Stimulated activated CD4-positive, alpha-beta T cell treated with anti-CD3 and anti-CD28 coated beads, Interleukin-4, amount 100 ng/mL, for 24 hours (primary cell): Measurements from ENCODE around the gene BACH2.
"Not testable (repeated sequence)": the region's sequence is repeated elsewhere in the genome, so short reads cannot be mapped to it uniquely, and the experiment has no call there.

Experiments
- DNase-seq: peaks from one replicate; pipeline ENCODE4 v3.0.0-alpha.2; 2020

Gene BACH2

DNA sequence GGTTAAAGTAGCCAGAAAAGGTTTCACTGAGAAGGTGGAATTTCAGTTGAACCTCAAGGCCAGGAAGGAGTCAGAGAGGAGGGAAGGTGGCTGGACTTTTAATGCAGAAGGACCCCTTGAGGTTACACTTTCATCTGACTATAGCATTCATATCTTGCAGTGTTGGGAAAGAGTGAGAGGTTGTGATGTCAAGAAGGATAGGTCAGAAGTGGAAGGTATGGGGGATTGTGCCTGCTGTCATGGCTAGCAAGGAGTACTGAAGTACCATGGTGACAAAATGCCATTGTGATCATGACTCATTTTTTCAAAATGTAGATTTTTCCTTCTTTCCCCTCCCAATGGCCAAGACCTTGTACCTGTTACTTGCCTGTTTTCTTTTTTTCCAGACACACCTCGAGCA lies 5.2 kb upstream of the BACH2 start:
- no peak for DNase-seq

DNA sequence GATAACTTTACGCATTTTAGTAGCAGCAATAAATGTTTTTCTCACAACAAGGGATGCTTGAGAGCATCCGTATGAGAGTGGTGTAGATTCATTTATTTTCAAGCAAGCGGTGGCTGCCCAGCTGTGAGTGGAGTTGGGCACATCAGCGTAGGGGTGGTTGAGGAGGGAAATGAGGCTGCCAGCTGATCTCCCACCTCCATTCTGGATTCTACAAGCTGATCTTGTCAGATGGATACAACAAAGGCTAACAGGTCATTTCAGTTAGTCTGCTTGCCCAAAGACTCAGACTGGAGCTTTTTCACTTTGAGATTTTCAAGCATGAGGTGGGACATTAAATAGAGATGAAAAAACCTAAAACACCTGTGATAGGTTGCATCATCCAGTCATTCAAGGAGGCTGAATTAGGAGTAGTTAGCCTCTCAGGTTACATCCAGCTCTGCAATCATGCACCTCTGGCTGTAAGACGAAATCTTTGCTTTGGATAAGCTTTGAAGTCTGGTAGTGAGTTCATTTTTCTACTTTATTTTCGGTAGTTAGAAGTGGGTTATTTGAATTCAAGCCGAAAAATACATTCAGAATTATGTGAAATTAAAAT lies 1.9 kb upstream of the BACH2 start:
- no peak for DNase-seq

DNA sequence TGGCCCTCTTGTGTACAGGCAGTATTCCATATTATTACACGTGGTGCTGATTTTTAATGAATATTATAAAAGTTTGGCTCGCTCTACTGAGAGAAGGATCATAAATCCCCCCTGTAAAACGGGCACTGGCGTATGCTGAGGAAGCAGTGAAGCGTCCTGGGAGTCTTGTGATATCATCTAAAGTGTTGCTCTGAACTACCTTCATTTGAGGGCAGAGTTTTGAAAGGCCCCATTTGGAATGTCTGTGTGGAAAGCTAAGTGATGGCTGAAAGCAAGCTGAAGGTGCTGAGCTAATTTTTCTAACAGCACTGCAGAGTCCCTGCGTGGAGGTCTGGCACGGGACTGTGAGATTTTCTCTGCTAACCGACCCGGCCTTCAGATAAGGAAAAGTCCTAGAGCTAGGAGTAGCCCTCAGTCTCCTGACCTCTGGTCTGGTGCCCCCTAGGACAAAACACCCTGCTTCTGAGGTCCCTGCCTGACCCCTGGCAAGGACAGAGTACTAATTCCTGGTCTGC lies 1.3 kb upstream of the BACH2 start:
- no peak for DNase-seq

DNA sequence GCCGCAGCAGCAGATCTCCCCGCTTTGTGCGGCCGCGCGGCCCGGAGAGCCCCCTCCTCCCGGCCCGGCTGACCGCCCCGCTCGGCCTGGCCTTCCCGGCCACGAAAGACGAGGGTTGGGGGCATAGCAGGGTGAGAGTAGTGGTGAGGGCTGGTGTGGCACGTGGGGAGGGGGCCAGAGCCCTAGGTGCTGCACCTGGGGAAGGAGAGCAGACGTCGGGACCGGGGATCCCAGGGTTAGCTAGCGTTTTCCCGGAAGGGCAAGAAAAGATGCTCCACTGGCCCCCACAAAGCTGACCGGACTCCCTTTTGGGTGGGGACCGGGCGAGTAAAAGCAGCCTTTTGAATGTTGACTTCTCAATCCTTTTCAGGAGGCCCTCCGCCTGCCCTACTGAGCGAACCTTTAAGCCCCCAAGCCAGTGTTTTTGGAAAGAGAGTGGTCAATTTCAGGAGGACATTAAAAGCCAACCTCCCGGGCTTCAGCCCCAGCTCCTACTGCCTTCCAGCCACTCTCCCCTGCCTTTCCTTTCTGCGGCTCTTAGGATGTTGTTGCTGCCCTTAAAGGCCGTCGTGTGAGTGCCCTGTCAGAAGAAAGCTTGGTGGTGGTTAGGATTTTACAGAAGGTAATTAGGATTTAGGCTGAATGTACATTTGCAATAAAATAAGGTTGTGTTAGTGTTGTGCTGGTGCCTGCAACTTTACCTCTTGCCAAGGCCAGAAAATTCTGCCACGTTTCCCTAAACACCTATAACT lies 648 bp upstream of the BACH2 start:
- no peak for DNase-seq

DNA sequence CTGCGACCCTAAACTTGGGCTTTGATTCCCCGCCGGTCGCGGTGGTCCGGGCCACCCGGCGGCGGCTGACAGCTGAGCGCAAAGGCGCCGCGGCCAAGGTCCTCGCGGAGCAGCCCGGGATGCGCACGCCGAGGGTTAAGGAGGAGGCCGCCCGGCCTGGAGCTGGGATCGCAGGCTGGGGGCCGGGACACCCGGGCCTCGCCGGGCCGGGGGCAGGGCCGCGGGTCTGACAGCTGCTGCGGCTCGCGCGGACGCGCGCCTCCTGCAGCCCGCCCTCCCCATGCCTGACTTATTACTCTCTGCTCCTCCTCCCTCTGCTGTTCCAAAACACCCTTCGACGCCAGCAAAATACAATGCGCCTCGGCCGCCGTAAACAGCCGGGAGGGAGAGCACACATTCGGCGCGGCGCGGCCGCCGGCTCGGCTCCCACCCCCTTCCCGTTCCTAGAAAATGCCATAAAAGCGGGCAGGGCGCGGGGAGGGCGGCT lies 746 bp downstream of the BACH2 start:
- peak; percentile 73 for DNase-seq

DNA sequence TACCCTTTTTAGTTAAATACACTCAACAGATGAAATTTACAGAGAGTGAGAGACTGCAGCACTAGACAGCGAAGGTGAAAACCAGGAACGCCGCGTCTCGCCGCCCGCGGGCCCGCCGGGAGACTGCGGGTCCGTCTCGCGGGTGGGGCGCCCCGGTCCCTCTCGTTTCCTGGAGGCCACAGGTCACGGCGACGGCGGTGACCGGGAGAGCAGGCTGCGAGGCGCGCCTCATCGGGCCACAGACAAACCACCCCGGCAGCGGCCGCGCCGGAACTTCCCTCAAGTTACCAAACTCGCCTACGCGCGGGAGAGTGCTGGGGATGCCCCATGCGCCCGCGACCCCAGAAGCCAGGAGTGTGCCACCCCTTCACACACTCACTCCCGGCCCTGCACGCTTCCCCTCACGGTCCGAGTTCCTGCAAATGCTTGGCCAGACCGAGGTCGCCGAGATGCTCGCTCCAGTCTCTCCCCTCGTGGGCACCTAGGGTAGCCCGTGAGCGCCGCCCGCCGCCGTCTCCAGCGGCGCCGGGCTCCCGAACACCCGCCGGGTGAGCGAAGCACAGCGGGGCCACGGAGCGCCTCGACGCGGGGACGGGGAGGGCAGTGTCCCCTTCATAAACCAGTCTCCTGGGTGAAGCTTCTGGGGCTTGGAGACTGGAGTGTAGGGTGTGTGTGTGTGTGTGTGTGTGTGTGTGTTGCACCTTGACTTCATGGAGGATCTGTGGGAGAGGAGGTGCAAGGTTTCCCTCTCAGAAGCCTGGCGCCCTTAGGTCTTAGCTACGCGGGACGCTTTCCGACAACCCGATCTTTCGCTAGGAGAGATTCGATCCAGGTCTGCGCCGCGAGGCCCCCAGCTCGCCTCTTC lies 1.4 kb downstream of the BACH2 start:
- DNase-seq = peak; percentile 86

DNA sequence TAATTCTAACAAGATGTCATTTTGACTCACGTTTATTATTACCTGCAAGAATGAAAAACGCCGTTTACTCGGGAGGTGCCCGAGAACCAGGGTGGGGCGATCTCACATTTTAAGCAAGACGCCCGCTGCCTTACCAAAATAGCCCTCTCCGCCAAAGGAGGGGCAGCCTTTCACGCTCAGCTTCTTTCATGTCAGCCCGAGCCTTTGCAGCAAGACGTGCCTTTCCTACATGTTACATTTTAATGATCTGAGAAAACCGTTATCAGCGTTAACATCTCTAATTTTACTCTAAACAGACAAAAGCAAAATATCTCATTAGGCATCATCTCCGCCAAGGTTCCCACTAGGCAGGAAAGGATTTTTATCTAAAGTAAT lies 2.0 kb downstream of the BACH2 start:
- DNase-seq = peak; percentile 60

DNA sequence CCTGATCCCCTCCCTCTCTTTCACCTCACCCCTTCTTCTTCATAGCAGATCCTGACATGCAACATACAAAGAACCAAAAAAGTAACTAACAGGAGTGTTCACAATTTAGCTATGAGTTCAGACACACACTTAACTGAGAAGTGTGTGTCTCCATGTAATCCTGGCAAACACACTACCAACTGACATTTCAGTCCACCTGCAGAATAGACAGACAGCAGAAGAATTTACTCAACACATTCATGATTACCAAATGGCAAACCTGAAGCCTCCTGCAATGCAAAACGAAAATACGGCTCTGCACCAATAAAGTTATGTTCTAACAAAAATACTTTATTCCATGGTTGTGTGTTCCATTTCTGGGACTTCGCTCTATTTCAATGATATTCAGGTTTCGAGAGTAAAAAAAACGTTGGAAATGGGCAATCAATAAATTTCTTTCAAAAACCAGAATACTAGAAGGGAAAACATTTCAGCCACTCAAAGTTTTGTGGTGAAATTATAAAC lies 2.6 kb downstream of the BACH2 start:
- no peak for DNase-seq

DNA sequence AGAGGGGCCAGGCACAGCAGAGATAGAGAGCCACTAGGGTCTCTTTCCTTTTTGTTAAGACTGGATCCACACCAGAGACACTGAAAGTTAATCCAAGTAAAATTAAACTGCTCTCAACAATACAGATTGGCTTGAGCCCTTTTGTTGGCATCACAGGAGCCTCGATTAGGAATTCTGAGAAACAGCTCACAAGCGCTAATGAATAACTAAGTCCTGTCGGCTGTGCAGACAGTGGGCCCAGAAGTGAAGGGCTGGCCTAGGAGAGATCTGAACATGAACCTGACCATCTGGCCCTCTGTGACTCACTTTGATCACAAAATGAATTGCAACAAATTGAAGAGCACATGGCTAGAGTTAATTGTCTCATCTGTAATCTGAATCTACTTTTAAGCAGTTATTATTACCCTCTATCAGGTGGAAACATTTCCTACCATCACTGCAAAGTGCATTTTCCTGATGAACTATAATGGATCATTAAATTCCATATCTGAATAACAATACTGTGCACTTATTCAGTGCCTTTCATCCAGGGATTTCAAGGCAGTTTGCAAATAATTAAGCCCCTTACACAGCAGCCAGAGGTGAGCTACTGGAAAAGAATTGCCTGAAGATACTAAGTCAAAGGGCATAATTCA lies 3.2 kb downstream of the BACH2 start:
- no peak for DNase-seq

DNA sequence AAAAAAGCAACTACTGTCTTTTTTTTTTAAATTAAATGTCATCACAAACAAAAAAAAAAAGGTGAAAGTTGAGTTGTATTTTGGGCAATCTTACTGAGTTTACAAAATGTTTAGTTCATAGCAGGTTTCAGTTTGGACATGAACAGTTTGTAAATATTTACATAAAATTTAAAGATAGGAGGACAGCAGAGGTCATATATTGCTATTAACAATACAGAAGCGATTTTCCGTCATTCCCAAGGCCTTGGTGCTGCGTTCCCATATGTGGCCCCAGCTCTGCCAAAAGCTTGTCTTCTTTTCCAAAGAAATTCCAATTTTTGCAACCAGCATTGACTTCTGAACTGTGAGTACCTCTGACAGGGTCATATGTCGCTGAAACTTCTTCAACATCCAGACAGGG lies 5.1 kb downstream of the BACH2 start:
- DNase-seq = no peak

DNA sequence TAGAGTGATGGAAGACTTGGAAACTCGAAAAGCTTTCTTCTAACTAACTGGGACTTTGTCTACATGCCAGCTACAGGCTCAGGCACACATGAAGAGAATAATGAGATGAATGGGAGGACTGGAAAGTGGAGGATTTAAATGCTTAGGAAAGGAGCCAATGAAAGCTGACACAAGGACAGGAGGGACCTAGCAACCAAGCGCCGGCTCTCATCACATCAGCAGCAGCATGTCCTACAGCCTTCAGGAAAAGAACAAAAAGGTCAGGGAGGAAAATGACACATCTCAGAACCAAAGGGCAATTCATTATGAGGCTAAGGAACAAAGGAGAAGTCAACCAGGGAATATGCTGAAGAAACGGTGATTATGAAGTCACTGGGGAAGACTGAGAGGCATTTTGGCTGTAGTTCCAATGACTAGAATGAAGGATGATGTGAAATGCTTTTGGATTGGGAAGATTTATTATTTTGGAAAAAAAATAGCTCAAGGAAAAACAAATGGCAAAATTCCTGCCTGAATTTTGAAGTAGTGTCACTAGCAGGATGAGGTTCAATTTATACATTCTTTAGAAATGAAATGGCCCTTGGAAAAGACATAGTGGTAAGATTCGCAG lies 5.7 kb downstream of the BACH2 start:
- DNase-seq = no peak

DNA sequence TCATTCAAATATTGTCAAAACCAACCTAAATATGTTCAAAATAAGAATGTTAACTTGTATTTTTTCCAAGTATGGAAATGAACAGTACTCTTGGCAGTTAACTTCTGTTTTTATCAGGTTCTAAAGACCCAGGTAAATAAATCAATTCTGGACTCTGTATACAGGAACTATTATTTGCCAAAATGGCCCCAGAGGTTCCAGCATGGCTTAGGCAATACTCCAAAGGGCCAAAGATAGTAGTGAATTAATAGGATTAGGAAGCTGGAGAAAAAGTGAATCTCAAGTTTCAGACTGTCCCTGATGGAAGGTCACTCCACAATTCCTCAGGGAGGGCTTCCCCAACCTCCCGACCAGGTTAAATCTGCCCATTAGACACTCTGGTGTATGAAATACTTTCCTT lies 6.7 kb downstream of the BACH2 start:
- DNase-seq = no peak

DNA sequence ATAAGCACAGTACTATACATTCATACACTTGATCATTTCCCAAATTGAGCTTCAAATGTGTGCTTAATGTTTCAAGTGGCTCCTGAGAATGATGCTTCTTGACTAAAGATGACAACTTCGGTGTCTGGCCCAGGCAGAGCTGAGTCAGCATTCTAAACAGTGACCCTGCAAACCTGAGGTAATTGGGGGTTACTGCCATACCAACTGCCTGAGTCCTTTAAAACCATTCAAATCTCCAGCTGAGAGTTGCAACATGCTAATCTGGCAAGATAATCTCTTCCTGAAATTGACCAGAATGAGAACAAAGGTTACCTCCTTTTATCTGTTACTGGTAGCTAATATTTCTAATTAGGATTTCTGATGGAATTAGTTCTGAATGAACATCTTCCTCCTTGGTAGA lies 8.2 kb downstream of the BACH2 start:
- no peak for DNase-seq

DNA sequence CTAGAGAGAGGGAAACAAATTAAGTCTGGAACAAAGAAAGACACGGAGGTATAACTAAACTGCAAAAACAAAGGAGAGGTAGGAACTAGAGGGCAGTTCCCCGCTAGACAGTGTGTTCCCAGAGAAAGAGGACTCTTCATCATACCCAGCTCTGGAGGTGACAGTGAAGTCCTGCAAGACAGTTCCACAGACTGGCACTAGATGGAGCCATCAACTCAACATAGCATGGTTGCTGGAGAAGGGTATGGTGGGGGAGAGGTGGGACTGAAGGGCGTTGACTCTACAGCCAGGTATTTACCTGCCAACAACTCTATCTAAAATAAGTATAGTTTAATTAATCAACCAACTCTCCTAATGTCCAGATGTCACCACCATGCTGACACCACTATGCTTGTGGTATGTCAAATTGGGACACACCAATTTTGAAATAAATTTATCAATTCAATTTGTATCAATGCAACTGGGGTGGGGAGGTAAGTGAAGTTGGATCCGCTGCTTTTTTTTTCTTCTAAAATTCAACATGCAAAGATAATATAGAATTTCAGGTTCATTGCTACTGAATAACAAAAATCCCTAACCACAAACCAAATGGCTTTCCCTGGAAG lies 9.7 kb downstream of the BACH2 start:
- DNase-seq = peak; percentile 76

DNA sequence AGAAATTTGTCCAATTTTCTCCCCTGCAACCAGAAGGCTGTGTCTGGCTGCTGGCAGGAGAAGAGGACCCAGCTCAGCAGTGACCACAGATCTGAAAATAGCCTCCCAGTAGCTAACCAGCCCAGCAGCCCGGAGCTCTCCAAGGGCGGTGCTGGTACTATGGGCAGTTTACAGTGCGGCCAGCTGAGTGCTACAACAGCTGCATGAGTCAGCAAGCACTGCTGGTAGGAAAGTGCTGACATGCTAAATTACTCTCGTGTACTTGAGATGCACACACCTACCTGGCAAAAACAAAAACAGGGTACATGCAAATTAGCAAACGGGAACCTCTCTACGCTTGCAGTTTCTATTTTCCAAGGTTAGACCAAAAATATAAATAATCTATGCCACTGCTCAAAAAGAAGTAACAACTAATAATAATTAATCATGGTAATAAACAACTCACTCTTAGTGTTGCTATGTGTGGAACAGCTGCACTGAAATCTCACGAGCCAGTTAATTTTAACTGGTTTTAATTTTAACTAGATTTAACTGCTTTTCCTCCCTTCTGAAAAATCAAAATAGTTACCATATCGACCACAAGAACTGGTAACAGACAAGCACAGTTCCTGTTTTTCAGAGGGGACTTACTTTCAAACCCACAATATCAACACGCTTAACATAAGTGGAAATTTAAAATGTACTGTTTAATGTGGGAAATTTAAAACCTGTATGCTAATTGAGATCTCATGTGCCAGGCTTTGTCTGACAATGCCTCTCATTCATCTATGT lies 10.8 kb downstream of the BACH2 start:
- DNase-seq = peak; percentile 66

DNA sequence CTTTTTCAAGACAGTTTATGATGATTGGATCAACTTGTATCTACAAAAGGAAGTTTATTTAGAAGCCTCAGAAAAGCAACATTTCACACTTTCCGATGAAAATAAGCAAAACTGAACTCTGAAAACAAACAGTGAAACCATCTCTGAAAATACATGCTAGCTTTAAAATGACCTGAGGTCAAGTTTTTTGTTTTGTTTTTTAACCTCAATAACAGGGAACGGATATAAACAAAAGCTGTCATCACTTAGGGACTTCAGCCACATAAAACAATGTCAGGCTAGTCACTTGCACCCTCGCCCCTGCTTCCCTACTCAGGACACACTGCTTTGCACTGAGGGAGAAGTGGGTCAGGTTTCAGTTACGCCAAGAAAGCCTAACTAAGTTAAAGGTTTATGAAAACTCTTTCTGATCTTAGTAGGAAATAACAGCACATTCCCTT lies 11.6 kb downstream of the BACH2 start:
- DNase-seq = no peak

DNA sequence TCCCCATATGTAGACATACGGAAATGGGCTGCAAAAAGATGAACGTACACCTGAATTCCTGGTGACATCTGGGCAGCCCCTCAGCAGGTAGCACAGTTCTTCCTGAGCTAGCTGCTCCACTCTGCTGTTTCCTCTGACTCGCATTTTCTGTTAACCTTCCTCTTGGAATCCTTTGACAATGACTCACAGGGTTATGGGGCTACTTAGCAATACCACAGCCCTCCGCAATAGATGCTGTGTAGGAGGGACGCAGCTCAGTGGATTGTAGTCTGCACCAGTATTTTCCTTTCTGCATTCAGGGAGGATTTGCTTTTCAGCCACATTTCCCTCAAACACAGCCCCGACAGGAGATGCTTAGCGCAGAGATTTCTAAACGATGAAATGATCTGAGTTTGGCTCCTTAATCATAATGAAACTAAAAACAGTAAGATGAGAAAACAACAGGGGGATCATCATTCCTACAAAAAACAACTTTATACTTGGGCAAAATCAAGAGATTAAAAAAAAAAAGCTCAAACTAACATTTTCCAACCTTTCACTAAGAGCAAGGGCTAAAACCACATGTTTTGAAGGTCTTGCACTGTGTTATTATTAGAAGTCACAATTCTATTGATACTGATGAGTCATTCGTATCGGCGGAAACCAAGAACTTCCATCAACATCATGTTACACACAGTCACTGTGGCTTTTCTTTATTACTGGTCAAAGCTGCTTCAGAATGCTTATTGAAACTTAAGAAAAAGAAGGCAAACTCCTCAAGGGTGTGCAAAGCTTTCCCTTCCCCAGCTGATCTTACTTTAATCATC lies 12.2 kb downstream of the BACH2 start:
- DNase-seq = peak; percentile 74

DNA sequence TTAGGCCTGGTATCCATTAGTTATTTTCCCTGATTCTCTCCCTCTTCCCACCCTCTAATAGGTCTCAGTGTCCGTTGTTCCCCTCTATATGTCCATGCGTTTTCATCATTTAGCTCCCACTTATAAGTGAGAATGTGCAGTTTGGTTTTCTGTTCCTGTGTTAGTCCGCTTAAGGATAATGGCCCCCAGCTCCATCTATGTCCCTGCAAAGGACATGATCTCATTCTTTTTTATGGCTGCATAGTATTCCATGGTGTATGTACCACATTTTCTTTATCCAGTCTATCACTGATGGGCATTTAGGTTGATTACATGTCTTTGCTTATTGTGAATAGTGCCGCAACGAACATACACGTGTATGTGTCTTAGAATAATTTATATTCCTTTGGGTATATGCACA lies 14.4 kb downstream of the BACH2 start:
- DNase-seq = not testable (repeated sequence)

DNA sequence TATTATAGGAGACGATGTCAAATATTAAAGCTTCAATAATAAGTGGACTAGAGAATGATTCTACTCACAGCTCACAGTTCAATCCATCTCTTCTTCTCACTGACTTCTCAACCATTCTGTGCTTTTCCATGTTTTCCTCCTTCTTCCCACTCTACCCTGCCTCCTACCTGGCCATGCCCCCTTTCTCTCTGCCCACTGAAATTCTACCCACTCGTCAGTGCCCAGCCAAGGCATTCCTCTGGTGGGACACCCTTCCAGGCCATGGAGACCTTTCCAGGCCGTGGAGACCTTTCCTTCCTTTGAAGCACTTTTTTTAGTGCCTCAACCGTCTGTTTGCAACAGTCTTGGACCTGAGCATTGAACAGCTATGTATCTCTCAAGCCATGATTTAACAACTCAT lies 18.5 kb downstream of the BACH2 start:
- no peak for DNase-seq

DNA sequence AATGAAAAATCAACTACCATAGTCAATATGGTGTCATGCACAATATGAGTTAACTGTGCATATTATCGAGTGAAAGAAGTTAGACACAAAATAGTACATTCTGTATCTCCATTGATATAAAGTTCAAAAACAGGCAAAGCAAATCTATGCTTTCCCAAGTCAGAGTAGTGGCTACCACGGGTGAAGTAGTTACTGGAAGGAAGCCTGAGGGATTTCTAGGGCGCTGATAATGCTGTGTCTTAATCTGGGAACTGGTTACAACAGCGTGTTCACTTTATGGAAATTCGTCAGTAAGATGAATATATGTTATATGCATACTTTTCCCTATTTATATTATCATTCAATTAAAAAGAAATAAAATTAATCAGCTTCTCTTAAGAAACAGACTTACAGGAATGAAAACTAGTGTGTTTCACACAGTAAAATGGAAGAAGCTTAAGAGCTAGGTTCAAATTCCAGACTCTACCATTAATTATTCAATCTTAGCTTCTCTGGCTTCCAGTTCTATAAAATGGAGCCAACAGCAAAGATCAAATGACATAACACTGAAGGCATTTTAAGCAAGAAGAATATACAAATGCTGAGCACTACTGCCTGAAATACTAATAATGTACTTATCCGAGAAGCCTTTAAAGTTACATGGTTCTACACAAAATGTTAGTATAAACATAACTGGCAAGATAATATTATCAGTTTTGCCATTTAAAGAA lies 19.2 kb downstream of the BACH2 start:
- DNase-seq = no peak
